GM18951 (cell line): ENCODE results near the gene EXOSC10.

Experiments used
- POLR2A ChIP-seq: IDR thresholded peaks from 4 replicates; pipeline ENCODE4 v1.6.1; 2011; ENCODE audit warnings: mild to moderate bottlenecking; ENCODE audit not compliant: insufficient read length, insufficient read depth; ENCODE audit errors: extremely low read depth
- in situ Hi-C: fragments of 300-500 bp; cut with MboI; formaldehyde crosslinking; loops from one replicate; pipeline ENCODE4 v1.12.0; 2022; ENCODE audit warnings: low sequenced_read_pairs, mixed read lengths, inconsistent platforms; ENCODE audit not compliant: unreplicated experiment

EXOSC10 gene

GRCh38 chr1:11062965-11063401 lies 36.7 kb downstream of the EXOSC10 start:
- in situ Hi-C loops: no loop called here

GRCh38 chr1:11061652-11062365 lies 37.9 kb downstream of the EXOSC10 start:
- TF ChIP-seq POLR2A: no peak

More at GRCh38 chr1:11062965-11063401, 36.7 kb downstream of the EXOSC10 start:
- peak; percentile 26 for TF ChIP-seq POLR2A

GRCh38 chr1:11059968-11060830 lies 39.5 kb downstream of the EXOSC10 start, which contains the start of gene SRM:
Gene SRM, minus strand, starts transcription at chr1:11060018. Its CDS starts 75 bp downstream, at chr1:11059943.
- in situ Hi-C loops: no loop called here
- TF ChIP-seq POLR2A: peak; percentile 81

More at GRCh38 chr1:11061652-11062365, 37.9 kb downstream of the EXOSC10 start:
- in situ Hi-C loops: no loop called here

GRCh38 chr1:11059155-11059967 lies 40.3 kb downstream of the EXOSC10 start:
- in situ Hi-C loops: no loop called here
- no peak for TF ChIP-seq POLR2A

GRCh38 chr1:11058595-11059154 lies 41.0 kb downstream of the EXOSC10 start:
- no peak for TF ChIP-seq POLR2A
- in situ Hi-C loops: no loop called here

GRCh38 chr1:11058026-11058425 lies 41.6 kb downstream of the EXOSC10 start:
- in situ Hi-C loops: no loop called here
- TF ChIP-seq POLR2A: no peak

GRCh38 chr1:11057477-11057876 lies 42.2 kb downstream of the EXOSC10 start:
- in situ Hi-C loops: no loop called here
- TF ChIP-seq POLR2A: no peak

- in situ Hi-C loops: no loop called here
- no peak for TF ChIP-seq POLR2A
These were observed 43.2 kb downstream of the EXOSC10 start for GRCh38 chr1:11056504-11056903.

- in situ Hi-C loops: no loop called here
- TF ChIP-seq POLR2A: no peak
These were observed 44.0 kb downstream of the EXOSC10 start for GRCh38 chr1:11055676-11056075.

- in situ Hi-C loops: no loop called here
- TF ChIP-seq POLR2A: no peak
These were observed 45.0 kb downstream of the EXOSC10 start for GRCh38 chr1:11054666-11055065.

- in situ Hi-C loops: no loop called here
- no peak for TF ChIP-seq POLR2A
These were observed 45.5 kb downstream of the EXOSC10 start for GRCh38 chr1:11054181-11054580.

- in situ Hi-C loops: no loop called here
- no peak for TF ChIP-seq POLR2A
These were observed 45.9 kb downstream of the EXOSC10 start for GRCh38 chr1:11053758-11054137.
